Stimulated activated CD8-positive, alpha-beta memory T cell treated with anti-CD3 and anti-CD28 coated beads, Interleukin-7, amount 100 ng/mL, for 24 hours (primary cell): ENCODE data around the gene BMP3.
"Not testable (repeated sequence)": the region's sequence is repeated elsewhere in the genome, so short reads cannot be mapped to it uniquely, and the experiment has no call there.

Experiments used
- DNase-seq: peaks from one replicate; pipeline ENCODE4 v3.0.0-alpha.2; 2020; ENCODE audit warnings: low read depth

The BMP3 gene

DNA sequence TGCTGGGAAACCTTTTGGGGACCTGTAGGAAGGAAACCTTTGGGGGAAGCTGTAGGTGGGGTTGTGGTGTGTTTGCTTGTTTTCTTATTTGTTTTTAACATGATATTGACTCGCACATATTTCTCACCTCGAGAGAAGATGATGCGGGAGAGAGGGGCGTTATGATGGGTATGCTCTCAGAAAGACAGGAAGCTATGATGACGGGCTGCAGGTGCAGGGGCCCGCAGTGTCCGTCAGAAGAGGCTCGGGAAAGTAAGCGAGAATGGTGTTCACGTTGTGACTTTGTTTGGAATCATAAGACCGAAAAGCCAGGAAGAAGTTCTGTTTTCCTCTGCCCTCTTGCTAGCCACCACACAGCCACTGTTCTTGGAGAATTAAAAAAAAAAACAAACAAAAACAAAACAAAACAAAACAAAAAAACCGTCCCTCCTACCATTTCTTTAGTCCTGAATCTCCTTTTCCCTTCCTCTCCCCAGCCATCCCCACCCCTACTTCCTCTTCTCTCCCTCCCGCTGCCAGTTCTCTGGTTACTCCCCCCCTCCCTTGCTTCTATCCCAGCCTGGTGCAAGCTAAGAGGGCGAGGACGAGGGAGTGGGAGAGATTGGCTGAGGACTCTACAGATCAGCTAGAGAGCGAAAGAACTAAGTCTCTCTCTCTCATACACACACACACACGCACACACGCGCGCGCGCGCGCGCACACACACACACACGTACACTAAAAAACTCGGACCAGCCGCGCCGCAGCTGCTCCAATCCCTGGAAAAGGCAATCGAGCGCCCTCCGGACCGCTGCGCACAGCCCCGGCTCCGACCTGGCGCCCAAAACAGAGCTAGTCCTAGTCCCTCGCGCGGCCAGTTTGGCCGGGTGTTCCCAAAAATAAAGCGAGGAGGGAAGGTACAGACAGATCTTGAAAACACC is at the start of gene BMP3:
Gene BMP3 (plus strand): TSS at position 648 of the 920 bp plus-strand sequence. CDS start 577 bp downstream, outside the sequence.
- DNase-seq: no peak

GRCh38 chr4:80986011-80986410 is 44.5 kb upstream of the BMP3 start:
- DNase-seq: no peak

GRCh38 chr4:80989921-80990544 is 40.5 kb upstream of the BMP3 start:
- no peak for DNase-seq

DNA sequence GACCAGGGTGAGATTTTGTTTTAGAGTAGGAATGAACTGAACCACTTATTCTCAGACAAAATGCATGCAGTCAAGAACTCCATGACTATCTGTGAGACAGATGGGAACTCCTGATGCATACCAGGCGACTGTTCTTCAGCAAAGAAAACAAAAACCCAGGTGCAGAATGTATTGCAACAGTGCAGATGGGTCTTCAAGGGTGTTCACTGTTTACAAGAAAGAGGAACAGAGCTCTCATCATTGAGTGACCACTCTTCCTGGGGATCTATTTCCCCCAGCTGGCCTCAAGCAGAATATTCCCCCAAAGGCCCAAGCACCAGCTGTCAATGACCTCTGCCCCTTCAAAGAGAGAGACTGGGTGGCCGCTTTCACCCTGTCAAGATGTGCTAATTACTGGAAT is 39.7 kb upstream of the BMP3 start:
- DNase-seq: no peak

DNA sequence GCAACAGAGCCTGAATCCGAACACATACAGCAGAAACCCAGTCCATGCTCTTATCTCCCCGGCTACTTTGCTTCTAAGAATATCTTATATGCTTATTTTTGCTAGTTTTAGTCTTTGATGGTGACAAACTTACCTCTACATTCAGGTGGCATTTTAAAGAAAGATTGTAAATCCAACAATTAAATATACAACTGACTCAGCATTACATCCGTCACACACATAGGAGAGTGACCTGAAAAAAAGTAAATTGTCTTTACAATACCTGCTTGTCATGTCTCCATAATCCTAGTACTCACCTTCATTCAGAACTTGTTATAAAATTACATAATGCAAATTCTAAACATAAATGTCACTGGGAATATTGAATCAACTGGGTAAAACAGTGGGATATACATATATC is 30.6 kb upstream of the BMP3 start:
- no peak for DNase-seq

DNA sequence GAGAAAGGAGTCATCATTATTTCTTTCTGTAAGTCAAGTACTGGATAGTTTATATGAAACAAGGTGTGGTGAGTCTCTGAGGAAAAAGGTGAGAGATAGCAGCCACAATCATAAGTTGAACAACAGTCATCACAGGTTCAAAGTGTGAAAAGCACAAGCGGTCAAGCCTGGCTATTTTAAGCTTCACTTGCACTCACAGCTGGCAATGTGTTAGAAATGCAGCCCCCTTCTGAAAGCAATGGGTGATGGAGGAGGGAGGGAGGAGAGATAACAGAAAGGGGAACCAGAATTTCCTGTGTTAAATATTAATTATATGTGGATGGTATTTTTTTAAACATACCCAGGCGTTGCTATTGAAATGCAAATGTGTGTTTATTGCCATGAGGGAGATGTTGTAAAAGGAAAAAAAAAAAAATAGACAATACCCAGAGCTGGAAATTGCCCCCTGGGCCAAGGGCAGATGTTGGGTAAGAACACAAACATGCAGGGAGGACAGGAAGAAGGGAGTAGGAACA is 26.9 kb upstream of the BMP3 start:
- no peak for DNase-seq

- DNase-seq: no peak
Observed at GRCh38 chr4:81007417-81007816, 23.1 kb upstream of the BMP3 start.

GRCh38 chr4:81016566-81016965 is 13.9 kb upstream of the BMP3 start:
- not testable (repeated sequence) for DNase-seq

- DNase-seq: no peak
Observed at GRCh38 chr4:81019006-81019405, 11.5 kb upstream of the BMP3 start.

GRCh38 chr4:81021142-81021944 is 9.2 kb upstream of the BMP3 start:
- DNase-seq: no peak

- DNase-seq: no peak
Observed at GRCh38 chr4:81021981-81022380, 8.5 kb upstream of the BMP3 start.

- DNase-seq: no peak
Observed at GRCh38 chr4:81023484-81023883, 7.0 kb upstream of the BMP3 start.

DNA sequence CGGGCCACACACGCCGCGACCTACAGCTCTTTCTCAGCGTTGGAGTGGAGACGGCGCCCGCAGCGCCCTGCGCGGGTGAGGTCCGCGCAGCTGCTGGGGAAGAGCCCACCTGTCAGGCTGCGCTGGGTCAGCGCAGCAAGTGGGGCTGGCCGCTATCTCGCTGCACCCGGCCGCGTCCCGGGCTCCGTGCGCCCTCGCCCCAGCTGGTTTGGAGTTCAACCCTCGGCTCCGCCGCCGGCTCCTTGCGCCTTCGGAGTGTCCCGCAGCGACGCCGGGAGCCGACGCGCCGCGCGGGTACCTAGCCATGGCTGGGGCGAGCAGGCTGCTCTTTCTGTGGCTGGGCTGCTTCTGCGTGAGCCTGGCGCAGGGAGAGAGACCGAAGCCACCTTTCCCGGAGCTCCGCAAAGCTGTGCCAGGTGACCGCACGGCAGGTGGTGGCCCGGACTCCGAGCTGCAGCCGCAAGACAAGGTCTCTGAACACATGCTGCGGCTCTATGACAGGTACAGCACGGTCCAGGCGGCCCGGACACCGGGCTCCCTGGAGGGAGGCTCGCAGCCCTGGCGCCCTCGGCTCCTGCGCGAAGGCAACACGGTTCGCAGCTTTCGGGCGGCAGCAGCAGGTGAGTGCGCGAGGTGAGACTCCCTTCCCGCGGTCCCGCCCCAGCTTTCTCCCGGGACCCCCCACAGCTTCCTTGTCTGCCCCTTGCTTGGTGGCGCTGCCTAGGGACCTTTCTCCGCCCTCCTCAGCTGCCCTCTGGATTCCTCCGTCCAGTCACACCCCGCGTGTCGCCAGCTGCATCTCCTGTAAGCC is 678 bp downstream of the BMP3 start:
- DNase-seq: no peak

DNA sequence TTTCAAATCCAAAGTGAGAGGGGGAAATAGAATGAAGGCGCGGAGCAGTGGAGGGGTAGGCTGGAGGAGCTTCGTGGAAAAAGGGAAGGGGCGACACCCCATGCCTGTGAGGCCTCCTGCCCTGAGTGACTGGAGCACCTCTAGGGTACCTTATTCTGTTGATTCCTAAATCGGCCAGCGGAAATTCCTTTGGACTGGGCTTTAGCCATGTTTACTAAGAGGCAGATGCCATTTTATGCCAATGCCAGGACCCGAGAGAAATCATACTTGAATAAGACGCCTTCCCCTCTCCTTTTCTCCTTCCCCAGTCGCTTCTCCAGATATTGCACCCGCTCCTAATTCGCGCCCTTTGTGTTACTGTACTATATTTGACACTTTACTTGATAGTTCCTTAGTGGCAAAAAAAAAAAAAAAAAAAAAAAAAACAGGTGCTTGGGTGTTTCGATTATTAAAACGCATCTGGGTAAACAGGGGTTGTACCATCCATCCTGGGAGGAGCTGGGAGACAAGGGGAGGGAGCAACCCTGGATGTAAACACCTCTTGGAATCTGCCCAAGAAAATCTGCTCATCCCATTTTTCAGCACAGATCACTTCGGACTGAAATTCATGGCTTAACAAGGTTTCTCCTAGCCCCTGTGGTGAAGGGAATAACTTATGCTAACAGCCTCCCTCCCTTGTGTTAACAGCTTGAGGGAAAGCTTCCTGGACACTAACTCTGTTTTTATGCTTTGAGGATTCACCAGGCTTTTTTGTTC is 1.5 kb downstream of the BMP3 start:
- no peak for DNase-seq

- no peak for DNase-seq
Observed at GRCh38 chr4:81032771-81033684, 2.5 kb downstream of the BMP3 start.

DNA sequence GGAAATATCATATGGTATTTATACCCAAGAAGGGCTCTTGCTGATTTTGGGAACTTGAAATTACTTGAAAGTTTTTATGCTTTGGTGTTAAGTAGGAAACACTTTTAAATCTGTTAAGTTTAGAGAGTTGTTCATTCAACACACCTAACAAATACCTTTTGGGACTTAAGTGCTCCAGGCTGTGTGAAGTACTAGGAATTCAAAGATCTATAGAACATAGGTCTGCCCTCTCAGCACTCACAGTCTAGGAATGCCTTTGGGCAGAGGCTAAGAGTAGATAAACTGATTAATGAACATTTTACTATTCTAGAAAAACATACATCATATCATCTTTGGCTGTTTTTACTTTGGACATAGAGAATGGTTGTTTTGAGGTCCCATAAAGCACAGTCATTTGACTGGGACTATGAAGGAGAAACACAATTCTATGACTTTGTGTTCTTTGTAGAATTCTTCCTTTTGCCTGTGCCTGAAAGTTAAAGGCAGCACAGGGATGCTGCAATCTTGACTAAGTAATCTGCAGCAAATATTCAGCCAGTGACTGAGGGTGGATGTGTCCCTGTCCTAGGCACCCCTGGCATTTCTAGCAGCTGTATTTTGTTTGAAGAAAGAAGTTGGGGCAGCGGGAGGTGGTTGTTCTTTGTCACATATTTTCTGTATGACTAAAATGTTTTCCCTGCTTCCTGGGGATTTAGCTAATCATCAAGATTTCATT is 8.3 kb downstream of the BMP3 start:
- DNase-seq: no peak

DNA sequence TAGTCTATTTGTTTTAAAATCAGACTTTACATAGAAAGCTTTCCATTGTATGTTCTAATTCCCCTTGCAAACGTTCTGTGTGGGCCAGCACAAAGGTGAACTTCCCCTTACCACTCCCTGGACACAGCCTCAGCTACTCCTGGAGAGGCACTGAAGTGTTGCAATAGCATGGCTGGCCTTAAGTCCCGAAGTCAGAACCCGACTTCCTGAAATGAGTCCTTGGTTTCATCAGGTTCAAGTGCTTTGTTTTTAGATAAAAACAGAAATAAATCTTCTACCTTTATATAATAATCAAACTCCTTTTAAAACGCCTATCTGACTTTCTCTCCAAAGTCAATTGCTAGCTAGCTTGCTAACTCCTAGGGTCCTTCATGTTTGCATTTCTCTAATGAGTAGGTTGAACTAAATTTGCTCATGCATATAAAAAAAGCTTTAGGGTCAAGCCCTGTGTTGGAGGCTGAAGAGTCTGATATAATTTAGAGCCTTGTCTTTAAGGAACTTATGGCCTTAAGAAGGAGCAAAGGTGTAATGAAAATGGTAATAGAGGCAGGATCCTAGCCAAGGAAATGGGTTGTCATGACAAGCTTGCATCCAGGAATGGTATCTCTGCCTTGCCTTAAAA is 9.0 kb downstream of the BMP3 start:
- no peak for DNase-seq

GRCh38 chr4:81040012-81040659 is 9.6 kb downstream of the BMP3 start:
- no peak for DNase-seq
